Peyer's patch (tissue), 4 donors: Measurements from ENCODE around the gene SAMD10.

Experiments
- POLR2A ChIP-seq, 2 donors: fragments of 450-650 bp; IDR thresholded peaks; one replicate each; pipeline ENCODE4 v1.5.1; 2017; ENCODE audit warnings: antibody characterized with exemption in 2 of 2, mild to moderate bottlenecking in 2 of 2, moderate library complexity in 2 of 2
- TF ChIP-seq, protein P1 (sequence below), 6 experiments: fragments of 450-650 bp in 4 of 6; fragments of 200-600 bp in 2 of 6; sonication (generic) in 1 of 6; IDR thresholded peaks; one replicate each; pipeline ENCODE4 v1.5.1; 2017 to 2019; ENCODE audit warnings: antibody characterized with exemption in 6 of 6, mild to moderate bottlenecking in 3 of 6, moderate library complexity in 1 of 6

- TF ChIP-seq, protein P1, sequence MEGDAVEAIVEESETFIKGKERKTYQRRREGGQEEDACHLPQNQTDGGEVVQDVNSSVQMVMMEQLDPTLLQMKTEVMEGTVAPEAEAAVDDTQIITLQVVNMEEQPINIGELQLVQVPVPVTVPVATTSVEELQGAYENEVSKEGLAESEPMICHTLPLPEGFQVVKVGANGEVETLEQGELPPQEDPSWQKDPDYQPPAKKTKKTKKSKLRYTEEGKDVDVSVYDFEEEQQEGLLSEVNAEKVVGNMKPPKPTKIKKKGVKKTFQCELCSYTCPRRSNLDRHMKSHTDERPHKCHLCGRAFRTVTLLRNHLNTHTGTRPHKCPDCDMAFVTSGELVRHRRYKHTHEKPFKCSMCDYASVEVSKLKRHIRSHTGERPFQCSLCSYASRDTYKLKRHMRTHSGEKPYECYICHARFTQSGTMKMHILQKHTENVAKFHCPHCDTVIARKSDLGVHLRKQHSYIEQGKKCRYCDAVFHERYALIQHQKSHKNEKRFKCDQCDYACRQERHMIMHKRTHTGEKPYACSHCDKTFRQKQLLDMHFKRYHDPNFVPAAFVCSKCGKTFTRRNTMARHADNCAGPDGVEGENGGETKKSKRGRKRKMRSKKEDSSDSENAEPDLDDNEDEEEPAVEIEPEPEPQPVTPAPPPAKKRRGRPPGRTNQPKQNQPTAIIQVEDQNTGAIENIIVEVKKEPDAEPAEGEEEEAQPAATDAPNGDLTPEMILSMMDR (IDR thresholded peaks at IDR 0.05): no peak
- no peak for TF ChIP-seq POLR2A (IDR thresholded peaks at IDR 0.05)
Measured at GRCh38 chr20:64009811-64010387, 30.5 kb upstream of the SAMD10 start.
